22Rv1 (cell line): ENCODE measurements around the gene TSPAN9.
A peak's percentile ranks its signal among the peaks of the same experiment; 100 is the strongest.

Source experiments
- H3K27ac ChIP-seq: fragments of 450-650 bp; 2 replicates; pipeline ENCODE4 v1.5.1; 2017
- CTCF ChIP-seq: fragments of 450-650 bp; IDR thresholded peaks from 2 replicates; pipeline ENCODE4 v1.5.1; 2017; ENCODE audit warnings: mild to moderate bottlenecking
- ZFX ChIP-seq: fragments of 450-650 bp; IDR thresholded peaks from 2 replicates; pipeline ENCODE4 v1.6.1; 2017; ENCODE audit warnings: antibody characterized with exemption, borderline replicate concordance

The TSPAN9 gene

GRCh38 chr12:3201339-3202051 lies 124.3 kb downstream of the TSPAN9 start:
- no peak overlapping the region for H3K27ac ChIP-seq
- TF ChIP-seq ZFX (no peak), CTCF (no peak)

GRCh38 chr12:3202096-3202495 lies 124.9 kb downstream of the TSPAN9 start:
- no peak overlapping the region for H3K27ac ChIP-seq
- TF ChIP-seq CTCF (no peak), ZFX (no peak)

- TF ChIP-seq ZFX (no peak), CTCF (peak; percentile 99)
- no peak overlapping the region for H3K27ac ChIP-seq
Observed at GRCh38 chr12:3202734-3203446, 125.7 kb downstream of the TSPAN9 start.

DNA sequence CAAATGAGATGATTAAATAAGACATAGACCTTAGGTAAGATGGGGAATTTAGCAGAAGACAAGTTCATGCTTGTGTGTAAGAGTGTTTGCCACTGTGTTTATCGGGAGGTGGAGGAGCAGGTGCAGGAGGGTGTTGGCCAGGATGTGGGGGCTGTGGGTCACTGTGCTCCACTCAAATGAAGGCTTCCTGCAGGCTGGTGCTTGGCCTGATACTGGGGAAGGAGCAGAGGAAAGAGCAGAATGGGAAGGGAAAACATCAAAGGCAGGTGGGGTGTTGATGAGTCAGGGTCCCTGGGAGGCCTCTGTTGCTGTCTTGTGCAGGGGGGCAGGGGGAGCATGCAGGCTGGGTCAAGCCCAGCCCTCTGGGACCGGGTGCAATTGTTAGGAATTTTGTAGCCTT lies 126.5 kb downstream of the TSPAN9 start:
- H3K27ac ChIP-seq: no peak overlapping the region
- TF ChIP-seq ZFX (no peak), CTCF (no peak)

DNA sequence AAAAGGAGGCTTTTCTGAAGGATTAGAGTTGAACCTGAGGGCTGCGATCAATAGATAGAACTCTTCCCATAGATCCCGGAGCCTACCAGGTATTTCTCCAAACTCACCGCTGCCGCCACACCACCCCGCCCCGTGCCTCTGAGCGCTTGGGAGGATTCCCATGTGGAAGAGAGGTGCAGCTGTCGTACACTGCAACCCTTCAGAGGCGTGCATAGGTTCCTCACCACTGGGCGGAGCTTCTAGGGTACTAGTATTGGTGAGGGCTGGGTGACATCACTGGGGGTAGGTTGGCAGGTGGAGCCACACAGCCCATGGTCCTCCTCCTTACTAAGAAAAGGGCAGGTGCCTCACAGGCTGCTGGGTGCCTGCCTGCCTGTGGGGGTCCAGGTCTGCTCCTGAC lies 127.0 kb downstream of the TSPAN9 start:
- TF ChIP-seq CTCF (no peak), ZFX (no peak)
- no peak overlapping the region for H3K27ac ChIP-seq

- no peak for TF ChIP-seq CTCF
- TF ChIP-seq ZFX: no peak
- no peak overlapping the region for H3K27ac ChIP-seq
Observed at GRCh38 chr12:3204730-3205531, 127.8 kb downstream of the TSPAN9 start.
